PC-3 (cell line): ENCODE data around the gene BMP2. TPM values are rescaled to one million over a fixed set of nuclear protein-coding genes. Genes with fewer than 3 reads are reported as not detected.

Experiments
- ATAC-seq: fragments of 200-7000 bp; cut with Tn5 transposase; 2 replicates; pipeline ENCODE4 v1.9.1; 2020; ENCODE audit warnings: mild to moderate bottlenecking, moderate library complexity
- BruUV-seq: library from RNA; stranded (reverse); fragments of 400-500 nt; replicated peaks from 2 replicates; lab custom pipeline; 2021; lab: Mats Ljungman, UMichigan
- CTCF ChIA-PET: fragments of 300-600 bp; sonication (Branson Sonifier 250); formaldehyde crosslinking; loops from one replicate; lab custom pipeline; 2022; ENCODE audit warnings: antibody characterized with exemption; lab: Charles Lee
- POLR2A ChIA-PET: fragments of 300-600 bp; sonication (Branson Sonifier 250); formaldehyde crosslinking; loops from one replicate; lab custom pipeline; 2022; ENCODE audit warnings: antibody characterized with exemption; ENCODE audit not compliant: unreplicated experiment; lab: Charles Lee
- DNase-seq: peaks from one replicate; pipeline ENCODE4 v3.0.0-alpha.2; 2015
- H2AFZ ChIP-seq: fragments of 300-600 bp; sonication (generic); 2 replicates; pipeline ENCODE4 v1.6.0; 2016; ENCODE audit warnings: antibody characterized with exemption, low read length
- H3F3A ChIP-seq: fragments of 300-600 bp; sonication (generic); one replicate; pipeline ENCODE4 v1.6.0; 2017; ENCODE audit warnings: antibody characterized with exemption, low read length, control low read depth, mild to moderate bottlenecking; ENCODE audit not compliant: unreplicated experiment
- H3K27ac ChIP-seq: fragments of 300-600 bp; sonication (generic); 2 replicates; pipeline ENCODE4 v1.5.1; 2016; ENCODE audit warnings: mild to moderate bottlenecking, low read length
- H3K27me3 ChIP-seq: fragments of 300-600 bp; sonication (generic); 2 replicates; pipeline ENCODE4 v1.6.1; 2016; ENCODE audit warnings: low read length, mixed read lengths
- H3K36me3 ChIP-seq: fragments of 300-600 bp; sonication (generic); 2 replicates; pipeline ENCODE4 v1.6.1; 2016; ENCODE audit warnings: low read depth, mixed run types, low read length, mixed read lengths
- H3K4me1 ChIP-seq: fragments of 300-600 bp; sonication (generic); 2 replicates; pipeline ENCODE4 v1.5.1; 2016; ENCODE audit warnings: low read length; ENCODE audit not compliant: insufficient read depth
- H3K4me2 ChIP-seq: fragments of 300-600 bp; sonication (generic); 2 replicates; pipeline ENCODE4 v1.6.0; 2016; ENCODE audit warnings: low read length
- H3K4me3 ChIP-seq: fragments of 300-600 bp; sonication (generic); 2 replicates; pipeline ENCODE4 v1.5.1; 2016; ENCODE audit warnings: mild to moderate bottlenecking, low read length, mixed read lengths
- H3K79me2 ChIP-seq: fragments of 300-600 bp; sonication (generic); 2 replicates; pipeline ENCODE4 v1.6.1; 2017; ENCODE audit warnings: low read length, mixed read lengths
- H3K9ac ChIP-seq: fragments of 300-600 bp; sonication (generic); 2 replicates; pipeline ENCODE4 v1.6.0; 2016; ENCODE audit warnings: mild to moderate bottlenecking, low read length
- H3K9me2 ChIP-seq: fragments of 300-600 bp; sonication (generic); replicated peaks from 2 replicates; pipeline ENCODE4 v1.6.1; 2016; ENCODE audit warnings: mixed run types, low read length, mixed read lengths
- H3K9me3 ChIP-seq: fragments of 300-600 bp; sonication (generic); 2 replicates; pipeline ENCODE4 v1.6.1; 2016; ENCODE audit warnings: low read length, mixed read lengths
- H4K20me1 ChIP-seq: fragments of 300-600 bp; sonication (generic); 2 replicates; pipeline ENCODE4 v1.6.1; 2016; ENCODE audit warnings: low read length, mixed read lengths
- EZH2 ChIP-seq: fragments of 300-600 bp; sonication (generic); IDR thresholded peaks from one replicate; pipeline ENCODE4 v1.6.1; 2017; ENCODE audit warnings: antibody characterized with exemption, mild to moderate bottlenecking, low read length; ENCODE audit not compliant: unreplicated experiment
- EZH2phosphoT487 ChIP-seq: fragments of 300-600 bp; sonication (generic); IDR thresholded peaks from 2 replicates; pipeline ENCODE4 v1.6.1; 2018; ENCODE audit warnings: mild to moderate bottlenecking, antibody characterized with exemption, low read length, borderline replicate concordance
- intact Hi-C: fragments of 100-400 bp; cut with micrococcal nuclease; formaldehyde crosslinking; loops from 2 replicates; pipeline ENCODE4 v1.9.0; 2023
- total RNA-seq: library from RNA; depleted of rRNA; stranded (reverse); fragments of >200 nt; gene quantifications from 2 replicates; pipeline ENCODE4 v1.2.3, GENCODE V29; 2014
- TF ChIP-seq, protein P1 (sequence below): fragments of 300-600 bp; sonication (generic); conservative IDR thresholded peaks from 2 replicates; pipeline ENCODE4 v1.5.1; 2017; ENCODE audit warnings: antibody characterized with exemption, low read depth, mild to moderate bottlenecking, low read length

The BMP2 gene
- total RNA-seq, 1 experiment from 2014 or later = 0.73 TPM

DNA sequence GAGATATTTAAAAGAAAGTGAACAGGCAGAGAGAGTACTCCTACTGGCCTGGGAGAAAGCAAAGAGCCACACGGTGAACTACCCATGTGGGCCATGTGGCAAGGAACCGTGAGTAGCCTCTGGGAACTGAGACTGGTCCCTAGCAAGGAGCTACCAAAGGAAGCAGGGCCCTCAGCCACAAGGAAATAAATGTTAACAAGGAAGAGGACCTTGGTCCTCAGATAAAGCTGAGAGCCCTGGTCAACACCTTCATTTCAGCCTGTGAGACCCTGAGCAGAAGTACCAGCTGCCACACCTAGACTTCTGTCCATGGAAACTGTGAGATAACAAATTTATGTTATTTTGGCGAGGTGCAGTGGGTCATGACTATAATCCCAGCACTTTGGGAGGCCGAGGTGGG lies 25.3 kb downstream of the BMP2 start:
- Histone ChIP-seq H3K27me3 (peaks cover 98% of the 10 kb centered on the region), H3K4me2 (no peak overlapping the region), H4K20me1 (no peaks in the 10 kb centered on the region), H3K36me3 (no peaks in the 10 kb centered on the region), H3K4me1 (no peaks in the 10 kb centered on the region), H3F3A (no peaks in the 10 kb centered on the region), H3K9me2 (no peaks in the 10 kb centered on the region), H3K4me3 (no peak overlapping the region), H3K9ac (no peak overlapping the region), H2AFZ (no peak overlapping the region), H3K9me3 (no peaks in the 10 kb centered on the region), H3K27ac (no peak overlapping the region), H3K79me2 (no peaks in the 10 kb centered on the region)
- TF ChIP-seq, protein P1, sequence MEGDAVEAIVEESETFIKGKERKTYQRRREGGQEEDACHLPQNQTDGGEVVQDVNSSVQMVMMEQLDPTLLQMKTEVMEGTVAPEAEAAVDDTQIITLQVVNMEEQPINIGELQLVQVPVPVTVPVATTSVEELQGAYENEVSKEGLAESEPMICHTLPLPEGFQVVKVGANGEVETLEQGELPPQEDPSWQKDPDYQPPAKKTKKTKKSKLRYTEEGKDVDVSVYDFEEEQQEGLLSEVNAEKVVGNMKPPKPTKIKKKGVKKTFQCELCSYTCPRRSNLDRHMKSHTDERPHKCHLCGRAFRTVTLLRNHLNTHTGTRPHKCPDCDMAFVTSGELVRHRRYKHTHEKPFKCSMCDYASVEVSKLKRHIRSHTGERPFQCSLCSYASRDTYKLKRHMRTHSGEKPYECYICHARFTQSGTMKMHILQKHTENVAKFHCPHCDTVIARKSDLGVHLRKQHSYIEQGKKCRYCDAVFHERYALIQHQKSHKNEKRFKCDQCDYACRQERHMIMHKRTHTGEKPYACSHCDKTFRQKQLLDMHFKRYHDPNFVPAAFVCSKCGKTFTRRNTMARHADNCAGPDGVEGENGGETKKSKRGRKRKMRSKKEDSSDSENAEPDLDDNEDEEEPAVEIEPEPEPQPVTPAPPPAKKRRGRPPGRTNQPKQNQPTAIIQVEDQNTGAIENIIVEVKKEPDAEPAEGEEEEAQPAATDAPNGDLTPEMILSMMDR = no peak
- TF ChIP-seq EZH2phosphoT487 = no peak
- no peak for TF ChIP-seq EZH2
- no TSS peak for BruUV-seq
- ChIA-PET CTCF (no interaction called here), POLR2A (no interaction called here)
- ATAC-seq (no peak), DNase-seq (no peak)
- intact Hi-C loops = no loop called here

DNA sequence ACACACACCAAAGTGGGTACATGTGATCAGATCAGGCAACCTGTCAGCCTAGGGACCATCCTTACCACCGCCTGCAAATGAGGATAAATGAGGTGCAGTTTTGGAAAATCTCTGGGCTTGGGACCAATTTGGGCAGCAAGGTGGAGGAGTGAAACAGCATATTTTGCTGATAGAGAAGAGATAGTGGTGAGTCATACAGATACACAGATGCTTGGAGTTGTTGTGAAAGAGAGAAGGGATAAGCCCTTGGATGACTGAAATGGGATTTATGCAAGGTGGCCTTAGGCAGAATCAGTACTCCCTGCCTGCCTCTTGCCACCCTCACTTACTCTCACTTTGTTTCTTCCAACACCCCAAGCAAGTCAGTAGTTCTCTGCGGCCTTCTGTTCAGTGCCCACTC lies 34.7 kb downstream of the BMP2 start:
- Histone ChIP-seq H4K20me1 (no peaks in the 10 kb centered on the region), H3K4me3 (no peak overlapping the region), H3K36me3 (no peaks in the 10 kb centered on the region), H3K27ac (no peak overlapping the region), H3K9ac (no peak overlapping the region), H3K9me2 (no peaks in the 10 kb centered on the region), H3K27me3 (peaks cover 59% of the 10 kb centered on the region), H3K79me2 (no peaks in the 10 kb centered on the region), H3F3A (no peaks in the 10 kb centered on the region), H3K4me1 (no peaks in the 10 kb centered on the region), H2AFZ (no peak overlapping the region), H3K4me2 (no peak overlapping the region), H3K9me3 (peaks cover 5% of the 10 kb centered on the region; the same call in 1 of the 2 replicates)
- no peak for DNase-seq
- BruUV-seq = no TSS peak
- TF ChIP-seq EZH2phosphoT487 = no peak
- TF ChIP-seq EZH2 = no peak
- TF ChIP-seq, protein P1 = no peak
- ChIA-PET CTCF (no interaction called here), POLR2A (no interaction called here)
- ATAC-seq = no peak
- intact Hi-C loops = no loop called here

DNA sequence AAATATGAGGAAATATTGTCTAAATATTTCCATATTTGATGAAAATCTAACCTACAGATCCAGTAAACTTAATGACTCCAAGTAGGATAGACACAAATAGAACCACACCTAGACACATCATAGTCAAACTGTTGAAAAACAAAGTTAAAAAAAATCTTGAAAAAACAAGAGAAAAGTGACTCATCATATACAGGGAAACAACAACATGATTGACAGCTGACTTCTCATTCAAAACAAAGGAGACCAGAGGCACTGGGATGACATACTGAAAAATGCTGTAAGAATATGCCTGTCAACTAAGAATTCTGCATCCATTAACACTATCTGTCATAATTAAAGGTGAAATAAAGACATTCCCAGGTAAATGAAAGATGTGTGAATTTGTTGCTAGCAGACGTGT lies 38.8 kb downstream of the BMP2 start:
- Histone ChIP-seq H4K20me1 (no peaks in the 10 kb centered on the region), H2AFZ (no peak overlapping the region), H3K9ac (no peak overlapping the region), H3K9me2 (no peaks in the 10 kb centered on the region), H3K79me2 (no peaks in the 10 kb centered on the region), H3K27me3 (peaks cover 62% of the 10 kb centered on the region), H3K4me3 (no peak overlapping the region), H3K4me1 (no peaks in the 10 kb centered on the region), H3K9me3 (peaks cover 5% of the 10 kb centered on the region; the same call in 1 of the 2 replicates), H3F3A (no peaks in the 10 kb centered on the region), H3K27ac (no peak overlapping the region), H3K4me2 (no peak overlapping the region), H3K36me3 (no peaks in the 10 kb centered on the region)
- no peak for TF ChIP-seq EZH2phosphoT487
- TF ChIP-seq, protein P1 = no peak
- no peak for TF ChIP-seq EZH2
- POLR2A ChIA-PET = no interaction called here
- BruUV-seq = no TSS peak
- CTCF ChIA-PET = no interaction called here
- intact Hi-C loops = no loop called here
- ATAC-seq (no peak), DNase-seq (no peak)
